Measurements from ENCODE around the gene RFX3.

Gene RFX3

GRCh38 chr9:3431890-3432289 is 93.9 kb downstream of the RFX3 start:
- DNase-seq, result no peak

DNA sequence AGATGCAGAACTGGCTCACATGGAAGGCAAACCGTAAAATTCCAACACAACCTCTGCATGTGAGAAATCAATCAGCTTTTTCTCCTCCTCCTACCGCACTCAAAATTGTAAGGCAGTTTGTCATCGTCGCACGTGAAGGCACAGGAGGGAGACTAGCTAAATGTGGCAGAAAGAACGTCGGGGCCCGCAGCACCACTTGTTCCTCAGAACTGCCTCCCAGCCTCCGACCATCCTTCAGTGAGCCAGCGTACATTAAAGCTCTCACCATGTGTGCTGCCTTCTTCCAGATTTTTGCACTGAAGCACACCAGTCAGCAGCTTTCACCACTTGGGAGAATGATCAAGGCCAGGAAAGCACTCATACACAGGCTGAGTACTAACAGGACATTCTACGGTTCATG is 105.9 kb downstream of the RFX3 start:
- no peak for DNase-seq

GRCh38 chr9:3415906-3416305 is 109.9 kb downstream of the RFX3 start:
- DNase-seq, result no peak

GRCh38 chr9:3413984-3414383 is 111.8 kb downstream of the RFX3 start:
- DNase-seq, result no peak

DNA sequence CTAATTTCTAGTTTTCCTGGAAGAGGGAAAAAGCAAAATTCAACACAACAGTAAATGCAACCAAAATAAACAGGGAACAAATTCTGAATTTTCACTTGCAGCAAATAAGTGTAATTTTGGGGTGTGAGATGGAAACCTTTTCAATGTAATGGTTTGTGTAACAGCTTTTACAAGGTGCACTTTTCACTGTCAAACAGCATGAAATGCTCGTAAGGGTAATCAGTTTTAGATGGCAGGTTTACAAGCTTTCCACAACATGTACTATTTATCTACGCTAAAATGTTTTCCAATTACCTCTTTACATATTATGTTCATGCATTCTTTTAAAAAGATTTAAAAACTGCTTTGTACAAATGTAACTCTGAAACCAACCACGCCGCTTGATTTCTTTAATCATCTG is 115.3 kb downstream of the RFX3 start:
- DNase-seq, result no peak

DNA sequence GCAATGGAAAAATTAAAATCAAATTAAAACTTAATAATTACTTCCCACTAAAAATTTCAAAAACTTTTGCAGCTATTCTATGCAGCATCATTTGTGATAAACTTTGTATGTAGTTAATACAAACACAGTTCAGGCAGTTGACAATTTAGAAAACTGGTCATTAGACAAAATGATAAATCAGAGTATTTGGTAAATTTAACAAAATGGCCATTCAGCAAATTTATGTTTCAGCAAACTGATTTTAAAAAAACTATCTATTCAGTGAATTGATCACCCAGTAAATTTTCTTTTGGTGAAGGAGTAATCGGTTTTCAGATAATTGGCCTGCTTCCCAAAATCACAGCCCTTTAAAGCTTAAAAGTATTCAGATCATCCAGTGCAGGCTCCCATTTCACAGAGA is 116.3 kb downstream of the RFX3 start:
- no peak for DNase-seq

DNA sequence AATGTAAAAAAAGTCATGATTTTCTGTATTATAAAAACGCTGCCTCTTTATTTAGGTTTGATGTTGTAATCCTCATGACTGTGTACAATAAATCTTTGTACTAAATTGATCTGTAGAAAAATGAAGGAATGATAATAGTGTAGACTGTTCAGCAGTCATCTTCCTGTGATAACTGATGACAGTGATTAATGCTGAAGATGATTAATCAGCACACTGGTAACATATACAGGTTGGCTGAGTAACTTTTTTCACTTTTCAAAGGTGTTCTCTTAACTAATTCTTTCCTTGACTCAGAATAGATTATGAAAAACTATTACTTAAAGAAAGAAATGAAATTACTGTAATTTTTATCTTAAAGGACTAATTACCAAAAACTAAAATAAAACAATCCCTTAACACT is 122.5 kb downstream of the RFX3 start:
- no peak for DNase-seq

GRCh38 chr9:3401221-3401954 is 124.4 kb downstream of the RFX3 start:
- DNase-seq, result no peak

- no peak for DNase-seq
Observed at GRCh38 chr9:3398232-3398648, 127.6 kb downstream of the RFX3 start.

DNA sequence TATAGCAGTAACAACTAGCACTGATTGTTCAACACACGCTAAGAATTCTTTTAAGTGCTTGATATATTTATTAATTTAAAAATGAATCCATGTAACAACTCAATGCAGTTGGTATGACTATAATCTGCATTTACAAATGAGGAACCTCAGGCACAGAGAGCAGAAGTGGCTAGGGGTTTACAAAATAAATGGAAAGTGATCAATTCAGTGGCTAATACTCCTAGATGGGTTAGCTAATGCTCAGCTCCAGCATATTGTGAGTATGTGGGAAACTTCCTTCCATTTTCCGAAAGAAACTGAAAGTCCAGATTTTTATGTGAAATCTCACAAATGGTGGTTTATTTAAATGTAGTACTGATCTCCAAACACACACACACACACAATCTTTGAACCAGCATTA is 128.0 kb downstream of the RFX3 start:
- DNase-seq, result no peak

GRCh38 chr9:3391414-3391813 is 134.4 kb downstream of the RFX3 start:
- DNase-seq, result no peak

DNA sequence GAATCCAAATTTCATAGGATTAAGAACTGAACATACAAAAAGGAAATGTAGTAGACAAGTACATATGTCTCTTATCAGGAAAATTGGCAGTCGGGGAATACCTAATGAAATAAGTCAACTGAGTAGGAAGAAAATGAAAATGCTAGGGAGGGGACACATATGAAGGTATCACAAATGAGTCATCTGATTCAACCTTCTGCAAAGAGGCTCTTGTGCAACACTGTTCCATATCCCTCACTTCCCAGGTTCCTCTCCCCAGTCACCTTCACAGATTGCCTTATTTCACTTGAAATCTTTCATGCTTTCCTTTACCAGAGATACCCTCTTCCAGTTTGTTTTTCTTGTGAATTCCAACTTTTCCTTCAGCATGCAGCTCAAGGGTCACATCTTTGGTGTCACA is 139.0 kb downstream of the RFX3 start:
- DNase-seq, result no peak

- no peak for DNase-seq
Observed at GRCh38 chr9:3385871-3386270, 139.9 kb downstream of the RFX3 start.

GRCh38 chr9:3371842-3372241 is 154.0 kb downstream of the RFX3 start:
- no peak for DNase-seq

- no peak for DNase-seq
Observed at GRCh38 chr9:3370715-3371114, 155.1 kb downstream of the RFX3 start.

DNA sequence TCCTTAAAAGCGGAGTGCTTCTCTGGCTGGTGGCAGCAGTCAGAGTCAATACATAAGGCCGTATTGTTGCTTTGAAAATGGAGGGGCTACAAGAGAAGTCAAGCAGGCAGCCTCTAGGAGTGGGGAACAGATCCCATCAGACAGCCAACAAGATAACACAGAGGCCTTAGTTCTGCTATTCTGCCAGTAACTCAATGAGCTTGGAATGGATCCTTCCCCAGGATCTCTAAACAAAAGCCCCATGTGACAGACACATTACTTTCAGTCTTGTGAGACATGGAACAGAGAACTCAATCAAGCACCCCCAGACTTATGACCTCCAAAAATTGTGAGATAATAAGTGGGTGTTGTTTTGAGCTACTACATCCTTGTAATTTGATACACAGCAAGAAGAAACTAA is 158.6 kb downstream of the RFX3 start:
- DNase-seq, result no peak

DNA sequence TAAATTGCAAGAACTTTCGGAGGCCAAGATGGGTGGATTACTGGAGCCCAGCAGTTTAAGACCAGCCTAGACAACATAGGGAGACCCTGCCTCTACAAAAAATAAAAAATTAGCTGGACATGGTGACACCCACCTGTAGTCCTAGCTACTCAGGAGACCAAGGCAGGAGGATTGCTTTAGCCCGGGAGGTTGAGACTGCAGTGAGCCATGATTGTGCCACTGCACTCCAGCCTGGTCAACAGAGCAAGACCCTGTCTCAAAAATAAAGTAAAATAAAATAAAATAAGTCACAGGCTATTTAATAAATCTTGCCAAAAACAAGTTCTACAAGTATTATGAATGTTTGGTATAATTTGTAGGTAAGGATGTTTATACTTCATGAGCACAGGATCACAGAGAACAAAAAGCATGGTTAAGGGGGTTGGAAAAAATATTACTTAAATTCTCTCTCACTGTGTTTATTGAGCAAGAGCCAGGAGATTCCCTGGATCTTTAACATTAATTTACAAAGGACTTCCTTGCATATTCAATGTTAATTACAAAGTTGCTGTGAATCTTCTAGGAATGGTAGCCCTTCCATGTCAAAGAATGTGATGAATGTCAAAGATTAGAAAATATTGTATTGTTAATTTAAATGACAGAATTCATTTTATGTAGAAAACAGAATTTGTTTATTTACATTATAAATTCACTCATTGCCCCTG is 164.0 kb downstream of the RFX3 start:
- DNase-seq, result no peak

DNA sequence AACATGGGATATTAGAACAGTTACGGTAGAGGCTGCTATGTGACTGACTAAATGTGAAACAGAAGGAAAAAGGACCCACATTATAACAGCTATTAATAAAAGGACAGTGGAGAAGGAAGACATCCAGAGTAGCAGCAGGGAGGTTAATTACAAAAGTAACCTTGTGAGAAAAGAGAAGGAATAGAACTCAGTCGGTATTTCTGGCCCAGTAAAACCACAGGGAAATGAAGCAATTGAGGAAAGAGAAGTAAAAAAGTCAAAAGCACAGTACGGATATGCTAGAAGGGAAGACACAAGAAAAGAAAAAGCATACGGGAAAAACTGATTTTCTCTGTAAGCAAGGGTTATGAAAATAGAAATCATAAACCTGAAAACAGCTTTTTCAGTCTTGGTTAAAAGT is 164.7 kb downstream of the RFX3 start:
- no peak for DNase-seq

- no peak for DNase-seq
Observed at GRCh38 chr9:3360245-3360644, 165.6 kb downstream of the RFX3 start.

- DNase-seq, result no peak
Observed at GRCh38 chr9:3359778-3360177, 166.0 kb downstream of the RFX3 start.

GRCh38 chr9:3359048-3359692 is 166.6 kb downstream of the RFX3 start:
- no peak for DNase-seq

- DNase-seq, result no peak
Observed at GRCh38 chr9:3348169-3348568, 177.6 kb downstream of the RFX3 start.

- no peak for DNase-seq
Observed at GRCh38 chr9:3346549-3346948, 179.3 kb downstream of the RFX3 start.

- DNase-seq, result no peak
Observed at GRCh38 chr9:3343671-3344070, 182.1 kb downstream of the RFX3 start.

Data from T1000 (cell line).